LoVo (cell line): Measurements from ENCODE around the gene CKMT1B.
"Not testable (repeated sequence)": the region's sequence is repeated elsewhere in the genome, so short reads cannot be mapped to it uniquely, and the experiment has no call there.

ENCODE experiments used
- DNase-seq: peaks from one replicate; pipeline ENCODE4 v3.0.0-alpha.2; 2016; ENCODE audit warnings: low spot score

Gene CKMT1B

GRCh38 chr15:43593328-43594190, at the start of gene CKMT1B:
TSS of gene CKMT1B (plus strand) at chr15:43594027. CDS start at chr15:43594219, 192 bp downstream.
- DNase-seq, result not testable (repeated sequence)

GRCh38 chr15:43544266-43544665, 49.6 kb upstream of the CKMT1B start:
- no peak for DNase-seq

- no peak for DNase-seq
Measured at GRCh38 chr15:43545426-43545825, 48.4 kb upstream of the CKMT1B start.

- DNase-seq, result no peak
Measured at GRCh38 chr15:43547539-43547938, 46.3 kb upstream of the CKMT1B start.

GRCh38 chr15:43550527-43551363, 43.1 kb upstream of the CKMT1B start:
- no peak for DNase-seq

- DNase-seq, result no peak
Measured at GRCh38 chr15:43552256-43552655, 41.6 kb upstream of the CKMT1B start.

GRCh38 chr15:43552986-43553385, 40.8 kb upstream of the CKMT1B start:
- no peak for DNase-seq

GRCh38 chr15:43562753-43563152, 31.1 kb upstream of the CKMT1B start:
- not testable (repeated sequence) for DNase-seq

GRCh38 chr15:43563793-43564192, 30.0 kb upstream of the CKMT1B start:
- DNase-seq, result not testable (repeated sequence)

- DNase-seq, result not testable (repeated sequence)
Measured at GRCh38 chr15:43566615-43567014, 27.2 kb upstream of the CKMT1B start.

- DNase-seq, result not testable (repeated sequence)
Measured at GRCh38 chr15:43574607-43575006, 19.2 kb upstream of the CKMT1B start.

GRCh38 chr15:43589778-43590466, 3.9 kb upstream of the CKMT1B start, which contains the start of gene PPIP5K1:
TSS of gene PPIP5K1 (minus strand) at chr15:43590208. CDS start at chr15:43584504, 5,704 bp downstream.
- not testable (repeated sequence) for DNase-seq

- DNase-seq, result not testable (repeated sequence)
Measured at GRCh38 chr15:43592841-43593240, 986 bp upstream of the CKMT1B start.

GRCh38 chr15:43599131-43599530, 5.3 kb downstream of the CKMT1B start:
- not testable (repeated sequence) for DNase-seq

- DNase-seq, result not testable (repeated sequence)
Measured at GRCh38 chr15:43600200-43600599, 6.4 kb downstream of the CKMT1B start.

- peak; percentile 34 for DNase-seq
Measured at GRCh38 chr15:43602233-43602632, 8.4 kb downstream of the CKMT1B start.

- not testable (repeated sequence) for DNase-seq
Measured at GRCh38 chr15:43617750-43618149, 23.9 kb downstream of the CKMT1B start.

- not testable (repeated sequence) for DNase-seq
Measured at GRCh38 chr15:43618700-43619099, 24.9 kb downstream of the CKMT1B start, which contains the start of gene STRC. TSS of gene STRC (minus strand) at chr15:43618800. CDS start at chr15:43618722, 78 bp downstream.

- peak; percentile 18 for DNase-seq
Measured at GRCh38 chr15:43622068-43622799, 28.4 kb downstream of the CKMT1B start.

- DNase-seq, result no peak
Measured at GRCh38 chr15:43625106-43625505, 31.3 kb downstream of the CKMT1B start.

- DNase-seq, result not testable (repeated sequence)
Measured at GRCh38 chr15:43626937-43627336, 33.1 kb downstream of the CKMT1B start.
